CD4-positive, alpha-beta T cell treated with Interleukin-21 for 1 hour (primary cell): ENCODE results near the gene NFATC1.

Source experiments
- DNase-seq: peaks from one replicate; pipeline ENCODE4 v3.0.0-alpha.2; 2020

NFATC1 gene

GRCh38 chr18:79560042-79560860, 164.5 kb downstream of the NFATC1 start:
- no peak for DNase-seq

- no peak for DNase-seq
Measured at GRCh38 chr18:79560861-79561210, 165.1 kb downstream of the NFATC1 start.

- no peak for DNase-seq
Measured at GRCh38 chr18:79563949-79564348, 168.2 kb downstream of the NFATC1 start.

GRCh38 chr18:79564441-79564840, 168.7 kb downstream of the NFATC1 start:
- no peak for DNase-seq

GRCh38 chr18:79566771-79567431, 171.2 kb downstream of the NFATC1 start:
- DNase-seq: no peak

- DNase-seq: no peak
Measured at GRCh38 chr18:79567481-79568147, 171.9 kb downstream of the NFATC1 start.

- no peak for DNase-seq
Measured at GRCh38 chr18:79568543-79569205, 172.9 kb downstream of the NFATC1 start.

- no peak for DNase-seq
Measured at GRCh38 chr18:79569720-79570119, 174.0 kb downstream of the NFATC1 start.

GRCh38 chr18:79570266-79571201, 174.8 kb downstream of the NFATC1 start:
- DNase-seq: no peak

GRCh38 chr18:79571211-79572092, 175.7 kb downstream of the NFATC1 start:
- no peak for DNase-seq

- no peak for DNase-seq
Measured at GRCh38 chr18:79572093-79572780, 176.5 kb downstream of the NFATC1 start.

GRCh38 chr18:79572848-79573451, 177.2 kb downstream of the NFATC1 start:
- no peak for DNase-seq

GRCh38 chr18:79573921-79574491, 178.3 kb downstream of the NFATC1 start:
- DNase-seq: no peak

GRCh38 chr18:79574938-79575525, 179.3 kb downstream of the NFATC1 start:
- DNase-seq: no peak

- DNase-seq: no peak
Measured at GRCh38 chr18:79575891-79576685, 180.4 kb downstream of the NFATC1 start.

- no peak for DNase-seq
Measured at GRCh38 chr18:79576686-79577351, 181.1 kb downstream of the NFATC1 start.

GRCh38 chr18:79577451-79578395, 182.0 kb downstream of the NFATC1 start:
- no peak for DNase-seq
